GM23248 (cell line): ENCODE measurements around the gene DYNAP.

ENCODE experiments used
- EZH2 ChIP-seq: fragments of 200-600 bp; sonication (generic); IDR thresholded peaks from 2 replicates; pipeline ENCODE4 v1.6.1; 2018; ENCODE audit warnings: antibody characterized with exemption, mild to moderate bottlenecking; ENCODE audit not compliant: insufficient read depth, poor library complexity, severe bottlenecking
- EZH2phosphoT487 ChIP-seq: fragments of 200-600 bp; sonication (generic); IDR thresholded peaks from 2 replicates; pipeline ENCODE4 v1.6.1; 2018; ENCODE audit warnings: antibody characterized with exemption, moderate library complexity, mild to moderate bottlenecking, low read depth; ENCODE audit not compliant: insufficient read depth

- TF ChIP-seq EZH2: no peak
- no peak for TF ChIP-seq EZH2phosphoT487
These were observed 39.5 kb upstream of the DYNAP start for GRCh38 chr18:54551590-54551989.
